Measurements from ENCODE around the gene NCKAP5L. TPM values are rescaled to one million over a fixed set of nuclear protein-coding genes. Genes with fewer than 3 reads are reported as not detected.

NCKAP5L gene
- polyA plus RNA-seq, 2 of the 4 experiments (the other 2 are of a cell fraction) = 3.0 to 8.5 TPM

DNA sequence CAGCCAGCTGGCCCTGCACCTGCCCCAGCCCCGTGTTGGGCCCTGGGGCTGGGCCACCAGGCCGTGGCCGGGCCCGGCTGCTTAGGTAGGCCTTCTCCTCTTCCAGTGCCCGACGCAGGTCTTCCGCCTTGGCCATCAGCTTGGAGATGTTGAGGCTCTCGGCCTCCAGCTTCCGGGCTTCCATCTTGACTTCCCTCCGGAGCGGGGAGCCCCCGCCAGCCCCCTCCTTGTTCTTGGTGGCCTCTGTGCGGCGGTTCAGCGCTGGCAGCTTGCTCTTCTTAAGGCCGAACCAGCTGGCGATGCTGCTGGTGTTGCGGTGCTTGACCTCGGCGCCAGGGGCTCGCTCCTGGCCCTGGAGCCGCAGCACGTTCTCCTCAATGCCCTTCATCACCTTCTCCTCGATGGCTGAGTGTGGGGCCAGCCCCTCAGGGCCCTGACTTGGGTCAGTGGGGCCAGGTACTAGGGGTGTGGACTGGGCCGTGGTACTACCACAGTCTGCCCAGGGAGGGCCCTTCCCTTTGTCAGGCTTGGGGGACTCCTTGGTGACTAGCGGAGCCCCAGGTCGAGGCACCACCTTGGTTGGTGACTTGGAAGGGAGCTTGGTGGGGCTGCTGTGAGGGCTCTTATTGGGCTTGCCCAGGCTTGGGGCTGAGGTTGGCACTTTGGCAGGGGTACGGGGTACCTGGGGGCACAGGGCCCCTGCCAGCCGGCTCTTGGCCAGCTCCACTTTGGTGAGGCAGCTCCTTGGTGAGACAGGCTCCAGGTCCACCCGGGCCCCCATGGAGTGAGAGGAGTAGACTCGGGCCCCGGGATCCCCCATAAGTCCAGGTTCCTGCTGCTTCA lies 33.2 kb downstream of the NCKAP5L start (continued):
- TF ChIP-seq, protein P1, sequence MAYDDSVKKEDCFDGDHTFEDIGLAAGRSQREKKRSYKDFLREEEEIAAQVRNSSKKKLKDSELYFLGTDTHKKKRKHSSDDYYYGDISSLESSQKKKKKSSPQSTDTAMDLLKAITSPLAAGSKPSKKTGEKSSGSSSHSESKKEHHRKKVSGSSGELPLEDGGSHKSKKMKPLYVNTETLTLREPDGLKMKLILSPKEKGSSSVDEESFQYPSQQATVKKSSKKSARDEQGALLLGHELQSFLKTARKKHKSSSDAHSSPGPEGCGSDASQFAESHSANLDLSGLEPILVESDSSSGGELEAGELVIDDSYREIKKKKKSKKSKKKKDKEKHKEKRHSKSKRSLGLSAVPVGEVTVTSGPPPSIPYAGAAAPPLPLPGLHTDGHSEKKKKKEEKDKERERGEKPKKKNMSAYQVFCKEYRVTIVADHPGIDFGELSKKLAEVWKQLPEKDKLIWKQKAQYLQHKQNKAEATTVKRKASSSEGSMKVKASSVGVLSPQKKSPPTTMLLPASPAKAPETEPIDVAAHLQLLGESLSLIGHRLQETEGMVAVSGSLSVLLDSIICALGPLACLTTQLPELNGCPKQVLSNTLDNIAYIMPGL (CRISPR knock-in tag; IDR thresholded peaks at IDR 0.05; ENCODE audit: borderline replicate concordance) = no peak
- no peak for TF ChIP-seq NPAS2 (CRISPR knock-in tag; IDR thresholded peaks at IDR 0.05; ENCODE audit: borderline replicate concordance)
- TF ChIP-seq, protein P2, sequence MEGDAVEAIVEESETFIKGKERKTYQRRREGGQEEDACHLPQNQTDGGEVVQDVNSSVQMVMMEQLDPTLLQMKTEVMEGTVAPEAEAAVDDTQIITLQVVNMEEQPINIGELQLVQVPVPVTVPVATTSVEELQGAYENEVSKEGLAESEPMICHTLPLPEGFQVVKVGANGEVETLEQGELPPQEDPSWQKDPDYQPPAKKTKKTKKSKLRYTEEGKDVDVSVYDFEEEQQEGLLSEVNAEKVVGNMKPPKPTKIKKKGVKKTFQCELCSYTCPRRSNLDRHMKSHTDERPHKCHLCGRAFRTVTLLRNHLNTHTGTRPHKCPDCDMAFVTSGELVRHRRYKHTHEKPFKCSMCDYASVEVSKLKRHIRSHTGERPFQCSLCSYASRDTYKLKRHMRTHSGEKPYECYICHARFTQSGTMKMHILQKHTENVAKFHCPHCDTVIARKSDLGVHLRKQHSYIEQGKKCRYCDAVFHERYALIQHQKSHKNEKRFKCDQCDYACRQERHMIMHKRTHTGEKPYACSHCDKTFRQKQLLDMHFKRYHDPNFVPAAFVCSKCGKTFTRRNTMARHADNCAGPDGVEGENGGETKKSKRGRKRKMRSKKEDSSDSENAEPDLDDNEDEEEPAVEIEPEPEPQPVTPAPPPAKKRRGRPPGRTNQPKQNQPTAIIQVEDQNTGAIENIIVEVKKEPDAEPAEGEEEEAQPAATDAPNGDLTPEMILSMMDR (IDR thresholded peaks at IDR 0.05) = no peak
- TF ChIP-seq, protein P3, sequence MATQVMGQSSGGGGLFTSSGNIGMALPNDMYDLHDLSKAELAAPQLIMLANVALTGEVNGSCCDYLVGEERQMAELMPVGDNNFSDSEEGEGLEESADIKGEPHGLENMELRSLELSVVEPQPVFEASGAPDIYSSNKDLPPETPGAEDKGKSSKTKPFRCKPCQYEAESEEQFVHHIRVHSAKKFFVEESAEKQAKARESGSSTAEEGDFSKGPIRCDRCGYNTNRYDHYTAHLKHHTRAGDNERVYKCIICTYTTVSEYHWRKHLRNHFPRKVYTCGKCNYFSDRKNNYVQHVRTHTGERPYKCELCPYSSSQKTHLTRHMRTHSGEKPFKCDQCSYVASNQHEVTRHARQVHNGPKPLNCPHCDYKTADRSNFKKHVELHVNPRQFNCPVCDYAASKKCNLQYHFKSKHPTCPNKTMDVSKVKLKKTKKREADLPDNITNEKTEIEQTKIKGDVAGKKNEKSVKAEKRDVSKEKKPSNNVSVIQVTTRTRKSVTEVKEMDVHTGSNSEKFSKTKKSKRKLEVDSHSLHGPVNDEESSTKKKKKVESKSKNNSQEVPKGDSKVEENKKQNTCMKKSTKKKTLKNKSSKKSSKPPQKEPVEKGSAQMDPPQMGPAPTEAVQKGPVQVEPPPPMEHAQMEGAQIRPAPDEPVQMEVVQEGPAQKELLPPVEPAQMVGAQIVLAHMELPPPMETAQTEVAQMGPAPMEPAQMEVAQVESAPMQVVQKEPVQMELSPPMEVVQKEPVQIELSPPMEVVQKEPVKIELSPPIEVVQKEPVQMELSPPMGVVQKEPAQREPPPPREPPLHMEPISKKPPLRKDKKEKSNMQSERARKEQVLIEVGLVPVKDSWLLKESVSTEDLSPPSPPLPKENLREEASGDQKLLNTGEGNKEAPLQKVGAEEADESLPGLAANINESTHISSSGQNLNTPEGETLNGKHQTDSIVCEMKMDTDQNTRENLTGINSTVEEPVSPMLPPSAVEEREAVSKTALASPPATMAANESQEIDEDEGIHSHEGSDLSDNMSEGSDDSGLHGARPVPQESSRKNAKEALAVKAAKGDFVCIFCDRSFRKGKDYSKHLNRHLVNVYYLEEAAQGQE (IDR thresholded peaks at IDR 0.05) = no peak

DNA sequence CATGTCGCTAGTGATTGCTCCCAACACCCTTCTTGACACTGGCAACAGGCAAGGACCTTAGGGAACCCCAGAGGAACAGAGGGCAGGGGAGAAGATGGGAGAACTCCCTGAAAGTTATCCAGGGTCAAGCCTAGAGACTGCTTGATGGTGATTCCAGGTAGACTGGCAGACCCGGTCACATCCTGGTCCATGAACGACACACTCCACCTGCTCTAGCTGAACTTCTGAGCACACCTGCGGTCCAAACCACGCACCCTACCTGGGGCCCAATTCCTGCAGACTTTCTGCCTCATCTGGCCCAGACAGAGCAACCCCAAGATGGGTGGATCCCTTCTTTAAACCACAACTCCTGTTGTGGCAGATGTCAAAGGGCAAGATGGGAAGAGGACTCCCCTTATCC lies 34.2 kb downstream of the NCKAP5L start:
- POLR2A ChIA-PET = no interaction called here
- no peak for DNase-seq (ENCODE audit: low read depth in 1 of 2, low spot score in 1 of 2)
- Histone ChIP-seq H3K9me3 (no peaks in the 10 kb centered on the region), H3K4me2 (no peak overlapping the region), H3K27ac (no peak overlapping the region), H3K4me3 (no peak overlapping the region), H3K4me1 (no peaks in the 10 kb centered on the region)
- ATAC-seq = no peak
- CTCF ChIA-PET = interaction anchor here (1.3 to 1.7 kb wide), 2 partner anchors 16 to 45 kb away, joined by 5 to 7 read pairs; no protein-coding TSS in a partner anchor
- FAIRE-seq = no peak
- WGBS (ENCODE audit: missing lambda C conversion rate) = 93% methylated on average over 5 of the region's 5 CpGs
- TF ChIP-seq, protein P1 (CRISPR knock-in tag; IDR thresholded peaks at IDR 0.05; ENCODE audit: borderline replicate concordance) = no peak
- TF ChIP-seq, protein P4, sequence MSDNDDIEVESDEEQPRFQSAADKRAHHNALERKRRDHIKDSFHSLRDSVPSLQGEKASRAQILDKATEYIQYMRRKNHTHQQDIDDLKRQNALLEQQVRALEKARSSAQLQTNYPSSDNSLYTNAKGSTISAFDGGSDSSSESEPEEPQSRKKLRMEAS (IDR thresholded peaks at IDR 0.05) = no peak
- TF ChIP-seq RCOR1 (IDR thresholded peaks at IDR 0.05; ENCODE audit: low read depth, low read length) (no peak), MAZ (IDR thresholded peaks at IDR 0.05; ENCODE audit: borderline replicate concordance, low read depth, low read length) (no peak), POLR2A (IDR thresholded peaks at IDR 0.05; ENCODE audit: low read length) (no peak), NR3C1 (IDR thresholded peaks at IDR 0.05) (no peak), POLR2AphosphoS2 (conservative IDR thresholded peaks at IDR 0.05; ENCODE audit: low read length) (no peak), HOXB13 (CRISPR knock-in tag; IDR thresholded peaks at IDR 0.05; ENCODE audit: low read depth) (no peak), RAD21 (conservative IDR thresholded peaks at IDR 0.05 in 1 of 2, IDR thresholded peaks at IDR 0.05 in 1 of 2) (no peak), KDM1A (IDR thresholded peaks at IDR 0.05; ENCODE audit: low read depth) (no peak), RFX5 (IDR thresholded peaks at IDR 0.05) (no peak)
- TF ChIP-seq, protein P5, sequence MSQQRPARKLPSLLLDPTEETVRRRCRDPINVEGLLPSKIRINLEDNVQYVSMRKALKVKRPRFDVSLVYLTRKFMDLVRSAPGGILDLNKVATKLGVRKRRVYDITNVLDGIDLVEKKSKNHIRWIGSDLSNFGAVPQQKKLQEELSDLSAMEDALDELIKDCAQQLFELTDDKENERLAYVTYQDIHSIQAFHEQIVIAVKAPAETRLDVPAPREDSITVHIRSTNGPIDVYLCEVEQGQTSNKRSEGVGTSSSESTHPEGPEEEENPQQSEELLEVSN (IDR thresholded peaks at IDR 0.05; ENCODE audit: borderline replicate concordance, low read depth) = no peak
- TF ChIP-seq, protein P6, sequence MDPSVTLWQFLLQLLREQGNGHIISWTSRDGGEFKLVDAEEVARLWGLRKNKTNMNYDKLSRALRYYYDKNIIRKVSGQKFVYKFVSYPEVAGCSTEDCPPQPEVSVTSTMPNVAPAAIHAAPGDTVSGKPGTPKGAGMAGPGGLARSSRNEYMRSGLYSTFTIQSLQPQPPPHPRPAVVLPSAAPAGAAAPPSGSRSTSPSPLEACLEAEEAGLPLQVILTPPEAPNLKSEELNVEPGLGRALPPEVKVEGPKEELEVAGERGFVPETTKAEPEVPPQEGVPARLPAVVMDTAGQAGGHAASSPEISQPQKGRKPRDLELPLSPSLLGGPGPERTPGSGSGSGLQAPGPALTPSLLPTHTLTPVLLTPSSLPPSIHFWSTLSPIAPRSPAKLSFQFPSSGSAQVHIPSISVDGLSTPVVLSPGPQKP (IDR thresholded peaks at IDR 0.05; ENCODE audit: low read depth, low read length) = no peak
- TF ChIP-seq, protein P3 (IDR thresholded peaks at IDR 0.05) = no peak
- TF ChIP-seq, protein P7, sequence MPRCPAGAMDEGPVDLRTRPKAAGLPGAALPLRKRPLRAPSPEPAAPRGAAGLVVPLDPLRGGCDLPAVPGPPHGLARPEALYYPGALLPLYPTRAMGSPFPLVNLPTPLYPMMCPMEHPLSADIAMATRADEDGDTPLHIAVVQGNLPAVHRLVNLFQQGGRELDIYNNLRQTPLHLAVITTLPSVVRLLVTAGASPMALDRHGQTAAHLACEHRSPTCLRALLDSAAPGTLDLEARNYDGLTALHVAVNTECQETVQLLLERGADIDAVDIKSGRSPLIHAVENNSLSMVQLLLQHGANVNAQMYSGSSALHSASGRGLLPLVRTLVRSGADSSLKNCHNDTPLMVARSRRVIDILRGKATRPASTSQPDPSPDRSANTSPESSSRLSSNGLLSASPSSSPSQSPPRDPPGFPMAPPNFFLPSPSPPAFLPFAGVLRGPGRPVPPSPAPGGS (IDR thresholded peaks at IDR 0.05) = no peak

Measured in A549 (cell line).